ENCODE data around the gene ZNF135.

The ZNF135 gene

DNA sequence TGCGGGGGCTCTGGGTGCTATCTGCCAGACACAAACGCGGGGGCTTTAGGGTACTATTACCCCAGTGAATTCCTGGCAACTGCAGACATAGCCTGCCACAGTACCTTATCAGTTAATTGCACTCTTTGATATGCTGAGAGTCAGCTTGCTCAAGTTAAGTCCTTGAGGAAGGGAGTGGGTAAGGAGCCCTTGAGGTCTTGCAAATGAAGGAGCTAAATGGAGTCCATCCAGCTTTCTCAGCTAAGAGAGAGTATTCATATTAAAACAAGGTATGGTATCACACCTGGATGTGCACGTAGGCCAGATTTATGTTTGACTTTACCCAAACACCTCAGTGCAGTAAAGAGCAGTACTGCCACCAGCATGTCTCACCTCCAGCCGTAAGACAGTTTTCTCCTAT, 44.9 kb upstream of the ZNF135 start:
- WGBS, 2 donors (ENCODE audit: extremely low coverage in 2 of 2, insufficient read length in 2 of 2, insufficient replicate concordance in 1 of 2), result no CpG with 5 or more reads among the region's 5 CpGs
- Histone ChIP-seq H3K9ac (ENCODE audit: low read depth, low read length, poor library complexity) (no peak overlapping the region), H3K79me1 (ENCODE audit: low read depth, low read length) (peaks cover 1% of the 10 kb centered on the region), H2AK5ac (ENCODE audit: low read depth, low read length) (no peak overlapping the region), H2BK120ac (ENCODE audit: low read depth, low read length) (no peak overlapping the region), H4K8ac (ENCODE audit: low read depth, low read length) (no peak overlapping the region), H4K91ac (ENCODE audit: low read depth, low read length, poor library complexity) (no peak overlapping the region), H3K4me3 (ENCODE audit: low read length in 2 of 2) (no peak overlapping the region), H3K23ac (ENCODE audit: low read depth, low read length, poor library complexity) (no peak overlapping the region), H3K9me3 (replicated peaks in 1 of 2; ENCODE audit: control insufficient read depth in 2 of 2, insufficient read depth in 1 of 2, low read depth in 1 of 2, low read length in 2 of 2) (peaks cover 28 to 52% of the 10 kb centered on the region in 2 donors), H2BK15ac (ENCODE audit: low read length) (no peak overlapping the region), H2AFZ (ENCODE audit: low read length) (no peak overlapping the region), H3K4me2 (ENCODE audit: insufficient read depth, low read length, poor library complexity, severe bottlenecking) (no peak overlapping the region), H3K4ac (ENCODE audit: low read length) (no peak overlapping the region), H3K18ac (ENCODE audit: low read length) (no peak overlapping the region), H2BK5ac (ENCODE audit: low read length) (no peak overlapping the region), H3K27ac (replicated peaks; ENCODE audit: low read length) (no peak overlapping the region), H2BK12ac (ENCODE audit: low read length) (no peak overlapping the region), H3K14ac (ENCODE audit: low read length) (no peak overlapping the region), H3K27me3 (ENCODE audit: control insufficient read depth in 3 of 3, insufficient read depth in 3 of 3, low read depth in 1 of 3, low read length in 3 of 3) (no peaks in the 10 kb centered on the region), H3K4me1 (ENCODE audit: control insufficient read depth in 2 of 2, insufficient read depth in 1 of 2, low read depth in 1 of 2, low read length in 2 of 2) (no peaks in the 10 kb centered on the region), H3K36me3 (replicated peaks in 1 of 2; ENCODE audit: control insufficient read depth in 2 of 2, insufficient read depth in 2 of 2, low read length in 2 of 2) (peaks cover 8 to 10% of the 10 kb centered on the region in 2 donors)
- DNase-seq (ENCODE audit: low spot score), result no peak

DNA sequence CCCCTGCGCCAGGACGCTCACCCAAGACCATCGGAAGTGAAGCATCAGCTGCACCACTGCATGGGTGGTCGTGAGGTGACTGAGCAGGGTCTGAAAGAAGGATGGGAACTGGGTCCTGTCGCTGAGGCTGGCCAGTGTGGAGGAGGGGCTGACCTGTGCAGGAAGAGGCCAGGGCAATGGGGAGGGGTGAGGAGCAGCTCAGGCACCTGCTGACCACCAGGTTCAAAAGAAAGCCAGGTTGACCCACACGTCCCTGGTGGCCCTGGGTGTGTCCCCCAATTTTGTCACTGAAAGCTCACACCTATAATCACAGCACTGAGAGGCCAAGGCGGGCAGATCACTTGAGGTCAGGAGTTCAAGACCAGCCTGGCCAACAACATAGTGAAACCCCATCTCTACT, 39.0 kb upstream of the ZNF135 start:
- H2BK120ac ChIP-seq (ENCODE audit: low read depth, low read length), result no peak overlapping the region
- no peak overlapping the region for H3K4ac ChIP-seq (ENCODE audit: low read length)
- H3K36me3 ChIP-seq (replicated peaks in 1 of 2; ENCODE audit: control insufficient read depth in 2 of 2, insufficient read depth in 2 of 2, low read length in 2 of 2), result no peaks in the 10 kb centered on the region
- H3K9ac ChIP-seq (ENCODE audit: low read depth, low read length, poor library complexity), result no peak overlapping the region
- H3K4me1 ChIP-seq (ENCODE audit: control insufficient read depth in 2 of 2, insufficient read depth in 1 of 2, low read depth in 1 of 2, low read length in 2 of 2), result no peaks in the 10 kb centered on the region
- no peak overlapping the region for H2AK5ac ChIP-seq (ENCODE audit: low read depth, low read length)
- H2AFZ ChIP-seq (ENCODE audit: low read length), result no peak overlapping the region
- H3K4me2 ChIP-seq (ENCODE audit: insufficient read depth, low read length, poor library complexity, severe bottlenecking), result no peak overlapping the region
- H2BK5ac ChIP-seq (ENCODE audit: low read length), result no peak overlapping the region
- no peaks in the 10 kb centered on the region for H3K79me1 ChIP-seq (ENCODE audit: low read depth, low read length)
- no peak overlapping the region for H2BK12ac ChIP-seq (ENCODE audit: low read length)
- H3K27ac ChIP-seq (replicated peaks; ENCODE audit: low read length), result no peak overlapping the region
- H3K23ac ChIP-seq (ENCODE audit: low read depth, low read length, poor library complexity), result no peak overlapping the region
- H4K8ac ChIP-seq (ENCODE audit: low read depth, low read length), result no peak overlapping the region
- peaks cover 25 to 30% of the 10 kb centered on the region in 2 donors for H3K9me3 ChIP-seq (replicated peaks in 1 of 2; ENCODE audit: control insufficient read depth in 2 of 2, insufficient read depth in 1 of 2, low read depth in 1 of 2, low read length in 2 of 2)
- peak overlapping the region in 1 of 2 donors; percentile 10 for H3K4me3 ChIP-seq (ENCODE audit: low read length in 2 of 2)
- H3K18ac ChIP-seq (ENCODE audit: low read length), result no peak overlapping the region
- no peak overlapping the region for H2BK15ac ChIP-seq (ENCODE audit: low read length)
- no peaks in the 10 kb centered on the region for H3K27me3 ChIP-seq (ENCODE audit: control insufficient read depth in 3 of 3, insufficient read depth in 3 of 3, low read depth in 1 of 3, low read length in 3 of 3)
- DNase-seq (ENCODE audit: low spot score), result no peak
- no CpG with 5 or more reads among the region's 7 CpGs for WGBS, 2 donors (ENCODE audit: extremely low coverage in 2 of 2, insufficient read length in 2 of 2, insufficient replicate concordance in 1 of 2)
- no peak overlapping the region for H4K91ac ChIP-seq (ENCODE audit: low read depth, low read length, poor library complexity)
- no peak overlapping the region for H3K14ac ChIP-seq (ENCODE audit: low read length)

DNA sequence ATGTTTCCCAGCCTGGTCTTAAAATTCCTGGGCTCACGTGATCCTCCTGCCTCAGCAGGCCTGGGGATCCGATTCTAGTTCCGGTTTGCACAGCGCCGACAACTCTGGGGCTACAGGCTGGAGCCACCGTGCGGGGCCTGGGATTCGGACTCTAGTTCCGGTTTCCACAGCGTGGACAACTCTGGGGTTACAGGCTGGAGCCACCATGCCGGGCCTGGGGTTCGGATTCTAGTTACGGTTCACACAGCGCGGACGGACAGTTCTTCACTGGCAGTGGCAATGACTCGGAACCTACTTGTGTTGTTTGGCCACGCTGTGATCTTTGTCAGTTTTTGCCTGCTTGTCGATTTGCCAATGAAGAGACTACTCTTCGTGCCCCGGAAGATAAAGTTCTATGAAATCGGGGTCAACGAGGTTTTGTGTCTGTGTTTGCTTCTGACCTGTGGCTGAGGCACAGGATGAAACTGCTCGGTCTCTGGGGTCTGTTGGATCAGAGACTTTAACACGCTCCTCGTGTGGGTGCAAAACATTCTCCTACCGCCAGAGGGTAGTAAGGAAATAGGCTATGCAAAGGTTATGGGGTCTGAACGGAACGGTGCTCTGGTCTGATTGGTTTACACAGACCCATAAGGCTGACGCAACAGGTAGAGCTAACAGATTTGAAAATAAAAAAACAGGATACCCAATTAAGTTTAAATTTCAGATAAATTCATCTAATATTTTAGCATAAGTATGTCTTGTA, 37.4 kb upstream of the ZNF135 start:
- H3K23ac ChIP-seq (ENCODE audit: low read depth, low read length, poor library complexity), result no peak overlapping the region

DNA sequence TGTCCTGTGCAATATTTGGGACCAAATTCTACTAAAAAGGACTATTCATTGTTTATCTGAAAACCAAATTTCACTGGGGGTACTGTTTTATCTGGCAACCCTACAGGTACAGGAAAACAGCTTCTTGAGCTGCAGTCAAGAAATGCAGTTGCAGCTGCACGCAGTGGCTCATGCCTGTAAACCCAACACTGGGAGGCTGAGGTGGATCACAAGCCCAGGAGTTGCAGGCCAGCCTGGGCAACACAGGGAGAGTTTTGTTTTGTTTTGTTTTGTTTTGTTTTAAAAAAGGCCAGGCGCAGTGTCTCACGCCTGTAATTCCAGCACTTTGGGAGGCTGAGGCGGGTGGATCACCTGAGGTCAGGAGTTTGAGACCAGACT, 36.8 kb upstream of the ZNF135 start:
- H3K4me1 ChIP-seq (ENCODE audit: control insufficient read depth in 2 of 2, insufficient read depth in 1 of 2, low read depth in 1 of 2, low read length in 2 of 2), result no peaks in the 10 kb centered on the region
- no peak overlapping the region for H4K8ac ChIP-seq (ENCODE audit: low read depth, low read length)
- H3K36me3 ChIP-seq (replicated peaks in 1 of 2; ENCODE audit: control insufficient read depth in 2 of 2, insufficient read depth in 2 of 2, low read length in 2 of 2), result no peaks in the 10 kb centered on the region
- no peak overlapping the region for H2BK12ac ChIP-seq (ENCODE audit: low read length)
- H3K4me3 ChIP-seq (ENCODE audit: low read length in 2 of 2), result no peak overlapping the region
- no peak overlapping the region for H3K23ac ChIP-seq (ENCODE audit: low read depth, low read length, poor library complexity)
- DNase-seq (ENCODE audit: low spot score), result no peak
- H2BK120ac ChIP-seq (ENCODE audit: low read depth, low read length), result no peak overlapping the region
- no peak overlapping the region for H3K4me2 ChIP-seq (ENCODE audit: insufficient read depth, low read length, poor library complexity, severe bottlenecking)
- H2AK5ac ChIP-seq (ENCODE audit: low read depth, low read length), result no peak overlapping the region
- no peaks in the 10 kb centered on the region for H3K27me3 ChIP-seq (ENCODE audit: control insufficient read depth in 3 of 3, insufficient read depth in 3 of 3, low read depth in 1 of 3, low read length in 3 of 3)
- no peak overlapping the region for H3K9ac ChIP-seq (ENCODE audit: low read depth, low read length, poor library complexity)
- no peak overlapping the region for H2BK5ac ChIP-seq (ENCODE audit: low read length)
- no peak overlapping the region for H4K91ac ChIP-seq (ENCODE audit: low read depth, low read length, poor library complexity)
- no peak overlapping the region for H2BK15ac ChIP-seq (ENCODE audit: low read length)
- H3K9me3 ChIP-seq (replicated peaks in 1 of 2; ENCODE audit: control insufficient read depth in 2 of 2, insufficient read depth in 1 of 2, low read depth in 1 of 2, low read length in 2 of 2), result peaks cover 22 to 24% of the 10 kb centered on the region in 2 donors
- WGBS, 2 donors (ENCODE audit: extremely low coverage in 2 of 2, insufficient read length in 2 of 2, insufficient replicate concordance in 1 of 2), result no CpG with 5 or more reads among the region's 4 CpGs
- no peaks in the 10 kb centered on the region for H3K79me1 ChIP-seq (ENCODE audit: low read depth, low read length)
- H2AFZ ChIP-seq (ENCODE audit: low read length), result no peak overlapping the region
- no peak overlapping the region for H3K14ac ChIP-seq (ENCODE audit: low read length)
- no peak overlapping the region for H3K18ac ChIP-seq (ENCODE audit: low read length)
- H3K27ac ChIP-seq (replicated peaks; ENCODE audit: low read length), result no peak overlapping the region
- H3K4ac ChIP-seq (ENCODE audit: low read length), result no peak overlapping the region

More for the DNA sequence above, 37.4 kb upstream of the ZNF135 start:
- Histone ChIP-seq H2BK120ac (ENCODE audit: low read depth, low read length) (no peak overlapping the region), H3K9me3 (replicated peaks in 1 of 2; ENCODE audit: control insufficient read depth in 2 of 2, insufficient read depth in 1 of 2, low read depth in 1 of 2, low read length in 2 of 2) (peaks cover 25 to 30% of the 10 kb centered on the region in 2 donors), H2BK15ac (ENCODE audit: low read length) (no peak overlapping the region), H3K27me3 (ENCODE audit: control insufficient read depth in 3 of 3, insufficient read depth in 3 of 3, low read depth in 1 of 3, low read length in 3 of 3) (no peaks in the 10 kb centered on the region), H3K4ac (ENCODE audit: low read length) (no peak overlapping the region), H3K4me3 (ENCODE audit: low read length in 2 of 2) (no peak overlapping the region), H3K4me1 (ENCODE audit: control insufficient read depth in 2 of 2, insufficient read depth in 1 of 2, low read depth in 1 of 2, low read length in 2 of 2) (no peaks in the 10 kb centered on the region), H4K8ac (ENCODE audit: low read depth, low read length) (no peak overlapping the region), H3K9ac (ENCODE audit: low read depth, low read length, poor library complexity) (no peak overlapping the region), H2BK5ac (ENCODE audit: low read length) (no peak overlapping the region), H3K14ac (ENCODE audit: low read length) (no peak overlapping the region), H3K79me1 (ENCODE audit: low read depth, low read length) (no peaks in the 10 kb centered on the region), H3K36me3 (replicated peaks in 1 of 2; ENCODE audit: control insufficient read depth in 2 of 2, insufficient read depth in 2 of 2, low read length in 2 of 2) (no peaks in the 10 kb centered on the region), H2AFZ (ENCODE audit: low read length) (peak overlapping the region; percentile 59), H3K18ac (ENCODE audit: low read length) (no peak overlapping the region), H3K27ac (replicated peaks; ENCODE audit: low read length) (no peak overlapping the region), H3K4me2 (ENCODE audit: insufficient read depth, low read length, poor library complexity, severe bottlenecking) (no peak overlapping the region), H2BK12ac (ENCODE audit: low read length) (no peak overlapping the region), H4K91ac (ENCODE audit: low read depth, low read length, poor library complexity) (no peak overlapping the region), H2AK5ac (ENCODE audit: low read depth, low read length) (no peak overlapping the region)
- peak; percentile 33 for DNase-seq (ENCODE audit: low spot score)
- no CpG with 5 or more reads among the region's 30 CpGs for WGBS, 2 donors (ENCODE audit: extremely low coverage in 2 of 2, insufficient read length in 2 of 2, insufficient replicate concordance in 1 of 2)
